Sigmoid colon (tissue), 3 donors: Measurements from ENCODE around the gene UBE2G1.
A peak's percentile ranks its signal among the peaks of the same experiment; 100 is the strongest.

Experiments
- CTCF ChIP-seq, 4 experiments: fragments of 450-650 bp in 3 of 4; fragments of 200-600 bp in 1 of 4; IDR thresholded peaks; one replicate each; pipeline ENCODE4 v1.5.1; 2016 to 2019; ENCODE audit warnings: antibody characterized with exemption in 4 of 4, mild to moderate bottlenecking in 3 of 4, moderate library complexity in 2 of 4
- POLR2A ChIP-seq, 2 donors: fragments of 450-650 bp; IDR thresholded peaks; one replicate each; pipeline ENCODE4 v1.6.1; 2016; ENCODE audit warnings: antibody characterized with exemption in 2 of 2, mild to moderate bottlenecking in 2 of 2, moderate library complexity in 2 of 2

DNA sequence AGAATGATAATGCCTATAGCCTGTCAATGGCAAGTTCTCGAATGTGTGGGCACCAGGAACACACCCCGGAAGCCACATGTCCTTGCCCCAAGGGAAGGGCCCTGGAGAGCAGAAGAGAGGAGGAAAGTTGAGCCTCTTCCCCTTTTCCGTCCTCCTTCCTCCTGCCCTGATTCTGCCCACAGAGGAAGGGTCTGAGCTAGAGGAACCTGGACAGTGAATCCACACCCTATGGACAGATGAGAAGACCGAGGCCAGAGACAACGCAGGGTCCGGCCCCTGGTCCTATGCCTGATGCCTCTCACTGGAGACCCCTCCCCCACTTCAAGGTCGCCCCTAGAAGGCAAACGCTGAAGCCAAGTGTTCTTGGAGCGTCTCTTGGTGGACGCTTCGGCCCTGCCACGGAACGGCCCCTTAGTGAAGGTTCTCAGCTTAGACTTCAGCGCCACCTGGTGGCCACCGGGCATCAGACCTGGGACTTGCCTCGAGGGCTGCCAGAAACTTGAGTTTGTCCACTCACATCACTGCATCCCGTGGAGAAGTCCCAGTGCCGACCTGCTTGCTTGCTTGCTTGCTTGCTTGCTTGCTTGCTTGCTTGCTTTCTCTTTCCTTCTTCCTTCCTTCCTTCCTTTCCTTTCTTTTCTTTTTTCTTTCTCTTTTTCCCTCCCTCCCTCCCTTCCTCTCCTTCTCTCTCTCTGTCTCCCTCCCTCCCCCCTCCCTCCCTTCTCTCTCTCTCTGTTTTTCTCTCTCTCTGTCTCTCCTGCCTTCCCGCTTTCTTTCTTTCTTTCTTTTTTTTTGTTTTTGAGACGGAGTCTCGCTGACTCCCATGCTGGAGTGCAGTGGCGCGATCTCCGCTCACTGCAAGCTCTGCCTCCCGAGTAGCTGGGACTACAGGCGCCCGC lies 46.7 kb upstream of the UBE2G1 start:
- no peak for TF ChIP-seq POLR2A (IDR thresholded peaks at IDR 0.05)
- TF ChIP-seq CTCF (IDR thresholded peaks at IDR 0.05): peak; percentile 86 to 92 (median 90)
